Measurements from ENCODE around the gene RABEPK. TPM values are rescaled to one million over a fixed set of nuclear protein-coding genes. Genes with fewer than 3 reads are reported as not detected.

The RABEPK gene
- total and polyA plus RNA-seq, 2 of the 4 experiments (the other 2 are of a cell fraction), result 43.9 to 59.7 TPM

- no peak overlapping the region for H3K4me3 ChIP-seq (ENCODE audit: insufficient read depth, low read depth, low read length)
- no peaks in the 10 kb centered on the region for H3K27me3 ChIP-seq (ENCODE audit: control insufficient read depth, insufficient read depth, low read length)
- dilution Hi-C loops (cut with HindIII; ENCODE audit: low sequenced_read_pairs, unreplicated experiment), result no loop called here
- H3K56ac ChIP-seq (ENCODE audit: extremely low read depth, insufficient read depth, low read length), result no peak overlapping the region
- H2AK5ac ChIP-seq (ENCODE audit: low read depth, low read length), result no peak overlapping the region
- H2BK15ac ChIP-seq (ENCODE audit: low read depth, low read length), result no peak overlapping the region
- H2AK9ac ChIP-seq (replicated peaks; ENCODE audit: low read depth, low read length, poor library complexity), result no peak overlapping the region
- no peaks in the 10 kb centered on the region for H3K4me1 ChIP-seq (ENCODE audit: control insufficient read depth, insufficient read depth, low read length)
- peaks cover 33 to 74% of the 10 kb centered on the region in 2 experiments for H3K79me1 ChIP-seq (ENCODE audit: low read depth in 1 of 2, low read length in 2 of 2)
- H2BK5ac ChIP-seq (ENCODE audit: low read depth, low read length, poor library complexity, severe bottlenecking), result no peak overlapping the region
- no TSS peak for BruUV-seq (replicated peaks)
- no peak overlapping the region for H3K23ac ChIP-seq (ENCODE audit: low read depth, low read length)
- H3K18ac ChIP-seq (ENCODE audit: low read depth, low read length), result no peak overlapping the region
- H3K14ac ChIP-seq (replicated peaks; ENCODE audit: low read depth, low read length), result no peak overlapping the region
- intact Hi-C loops (cut with micrococcal nuclease), result no loop called here
- peaks cover 2% of the 10 kb centered on the region; the same call in 1 of the 2 replicates for H3K36me3 ChIP-seq (ENCODE audit: control insufficient read depth, insufficient read depth, low read length)
- no peak overlapping the region for H4K8ac ChIP-seq (ENCODE audit: low read depth in 2 of 2, low read length in 2 of 2)
- ATAC-seq (ENCODE audit: low read depth) (no peak), DNase-seq (no peak)
- TF ChIP-seq RCOR1 (IDR thresholded peaks at IDR 0.05; ENCODE audit: insufficient replicate concordance, low read length), result no peak
- TF ChIP-seq MXI1 (IDR thresholded peaks at IDR 0.05; ENCODE audit: borderline replicate concordance, low read depth, low read length), result no peak
- TF ChIP-seq ELK1 (IDR thresholded peaks at IDR 0.05; ENCODE audit: borderline replicate concordance, low read depth, low read length), result no peak
- in situ Hi-C loops (cut with MboI; ENCODE audit: low sequenced_read_pairs), result no loop called here
- H4K5ac ChIP-seq (ENCODE audit: low read depth, low read length), result no peak overlapping the region
- H3K9ac ChIP-seq (ENCODE audit: low read depth, low read length), result no peak overlapping the region
- no peak overlapping the region for H2BK20ac ChIP-seq (ENCODE audit: low read depth, low read length)
- H2BK120ac ChIP-seq (ENCODE audit: low read depth, low read length), result no peak overlapping the region
- H3K4ac ChIP-seq (ENCODE audit: low read depth, low read length), result no peak overlapping the region
- H4K20me1 ChIP-seq (ENCODE audit: insufficient read depth, low read length), result peaks cover 47% of the 10 kb centered on the region
- ChIA-PET CTCF (no interaction called here), POLR2A (ENCODE audit: unreplicated experiment) (no interaction called here)
- peaks cover 5% of the 10 kb centered on the region for H3K9me1 ChIP-seq (ENCODE audit: insufficient read depth, low read length)
- no peak overlapping the region for H3K4me2 ChIP-seq (ENCODE audit: low read depth, low read length)
- no peak overlapping the region for H3K27ac ChIP-seq (ENCODE audit: insufficient read depth, low read length)
- WGBS, 2 experiments (ENCODE audit: extremely low coverage in 2 of 2, insufficient read length in 1 of 2), result no CpG with 5 or more reads among the region's 1 CpG
- no peaks in the 10 kb centered on the region for H3K9me3 ChIP-seq (ENCODE audit: control insufficient read depth, insufficient read depth, low read length)
- no peak overlapping the region for H4K91ac ChIP-seq (ENCODE audit: insufficient read depth, low read depth, low read length)
- no peak overlapping the region for H2AFZ ChIP-seq (replicated peaks; ENCODE audit: low read length, poor library complexity)
Observed at GRCh38 chr9:125177888-125178287, 22.5 kb upstream of the RABEPK start.
